CD1c-positive myeloid dendritic cell (primary cell): Measurements from ENCODE around the gene DCST2.
"Not testable (repeated sequence)": the region's sequence is repeated elsewhere in the genome, so short reads cannot be mapped to it uniquely, and the experiment has no call there.

Source experiments
- DNase-seq: peaks from one replicate; pipeline ENCODE4 v3.0.0-alpha.2; 2016; ENCODE audit errors: extremely low spot score

Gene DCST2

DNA sequence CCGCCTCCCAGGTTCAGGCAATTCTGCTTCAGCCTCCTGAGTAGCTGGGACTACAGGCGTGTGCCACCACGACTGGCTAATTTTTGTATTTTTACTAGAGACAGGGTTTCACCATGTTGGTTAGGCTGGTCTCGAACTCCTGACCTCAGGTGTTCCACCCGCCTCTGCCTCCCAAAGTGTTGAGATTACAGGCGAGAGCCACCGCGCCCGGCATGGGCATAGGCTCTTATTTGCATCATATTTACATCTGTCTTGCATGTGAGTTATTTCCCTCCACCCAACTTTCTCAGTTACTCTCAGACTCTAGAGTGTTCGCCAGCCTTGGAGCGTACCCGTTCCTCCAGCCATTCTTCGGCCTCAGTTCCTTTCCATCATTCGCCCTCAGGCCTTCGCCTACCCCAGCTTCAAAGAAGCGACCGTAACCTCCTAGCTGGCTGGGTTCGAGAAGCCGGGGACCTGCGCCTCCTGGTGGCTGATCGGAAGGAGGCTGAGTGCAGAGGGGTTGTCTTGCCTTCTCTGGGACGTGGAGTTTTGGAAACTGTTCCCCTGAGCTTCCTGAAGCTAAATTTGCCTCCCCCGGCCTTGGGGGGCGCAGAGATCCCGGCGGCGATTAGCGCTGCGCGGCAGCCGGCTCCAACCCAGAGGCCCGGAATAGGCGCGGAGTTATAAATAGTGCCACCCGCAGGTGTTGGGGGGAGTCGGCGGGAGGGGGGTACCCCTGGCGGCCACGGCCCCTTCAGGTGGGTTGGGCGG is 34.6 kb downstream of the DCST2 start:
- peak; percentile 53 for DNase-seq

DNA sequence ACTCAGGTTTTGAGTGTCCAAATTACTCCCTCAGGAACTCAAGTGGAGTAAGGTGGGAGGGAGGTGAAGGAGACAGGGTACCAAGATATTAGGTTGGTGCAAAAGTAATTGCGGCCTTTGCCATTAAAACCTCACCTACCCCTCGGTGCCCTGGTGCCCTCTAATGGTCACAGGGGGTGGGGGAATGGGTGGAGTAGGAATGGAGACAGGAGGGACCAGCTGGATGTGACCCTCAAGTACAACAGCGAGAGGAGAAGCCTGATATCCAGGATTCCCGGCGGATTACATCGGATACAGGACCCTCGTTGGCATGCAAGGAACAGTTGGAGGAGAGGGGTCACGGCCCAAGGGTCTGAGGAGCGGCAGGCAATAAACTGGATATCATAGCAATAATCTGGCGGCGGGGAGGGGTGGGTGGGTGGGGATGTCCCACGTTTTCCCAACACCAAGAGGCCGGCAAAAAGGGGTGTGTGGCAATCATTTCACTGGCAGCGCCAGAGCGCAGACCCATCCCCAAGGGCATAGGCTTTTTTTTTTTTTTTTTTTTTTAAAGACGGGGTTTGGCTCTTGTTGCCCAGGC is 35.3 kb downstream of the DCST2 start:
- no peak for DNase-seq

DNA sequence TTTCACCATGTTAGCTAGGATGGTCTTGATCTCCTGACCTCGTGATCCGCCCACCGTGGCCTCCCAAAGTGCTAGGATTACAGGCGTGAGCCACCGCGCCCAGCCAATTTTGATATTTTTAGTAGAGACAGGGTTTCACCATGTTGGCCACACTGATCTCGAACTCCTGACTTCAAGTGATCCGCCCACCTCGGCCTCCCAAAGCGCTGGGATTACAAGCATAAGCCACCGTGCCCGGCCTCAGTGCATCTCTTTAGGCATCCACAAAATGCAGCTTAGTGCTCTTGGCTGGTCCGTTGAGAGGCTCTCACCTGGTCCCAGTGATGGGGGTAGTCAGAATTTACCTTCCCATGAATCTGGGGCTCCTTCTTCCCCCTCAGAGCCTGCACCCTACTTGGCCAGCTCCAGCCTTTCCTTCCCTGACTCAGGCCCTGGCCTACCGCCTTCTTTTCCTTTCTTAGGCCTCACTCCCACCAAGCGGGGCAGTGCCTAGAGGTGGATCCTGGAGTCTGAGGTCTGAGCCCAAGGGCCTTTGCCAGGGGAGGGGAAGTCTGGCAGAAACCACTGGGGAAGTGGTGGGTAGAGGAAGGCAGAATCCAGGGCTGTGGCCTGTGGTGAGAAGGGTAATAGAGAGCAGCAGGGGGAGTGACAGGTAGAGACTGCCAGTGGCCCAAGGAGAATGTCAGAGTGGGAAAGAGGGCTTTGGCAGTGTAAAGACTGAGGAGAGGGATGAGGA is 36.4 kb downstream of the DCST2 start:
- peak; percentile 74 for DNase-seq

DNA sequence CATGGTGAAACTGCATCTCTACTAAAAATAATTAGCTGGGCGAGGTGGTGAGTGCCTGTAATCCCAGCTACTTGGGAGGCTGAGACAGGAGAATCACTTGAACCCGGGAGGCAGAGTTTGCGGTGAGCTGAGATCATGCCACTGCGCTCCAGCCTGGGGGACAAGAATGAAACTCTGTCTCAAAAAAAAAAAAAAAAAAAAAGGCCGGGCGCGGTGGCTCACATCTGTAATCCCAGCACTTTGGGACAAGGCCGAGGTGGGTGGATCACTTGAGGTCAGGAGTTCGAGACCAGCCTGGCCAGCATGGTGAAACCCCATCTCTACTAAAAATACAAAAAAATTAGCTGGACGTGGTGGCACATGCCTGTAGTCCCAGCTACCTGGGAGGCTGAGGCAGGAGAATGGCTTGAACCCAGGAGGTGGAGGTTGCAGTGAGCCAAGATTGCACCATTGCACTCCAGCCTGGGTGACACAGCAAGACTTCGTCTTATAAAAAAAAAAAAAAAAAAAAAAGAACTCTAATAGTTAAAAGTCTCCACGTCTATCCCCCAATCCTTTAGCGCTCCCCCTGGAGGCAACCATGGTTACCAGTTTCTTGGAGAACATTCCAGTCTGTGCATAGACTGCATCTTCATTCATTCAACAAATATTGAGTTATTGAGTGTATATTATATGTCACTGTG is 38.1 kb downstream of the DCST2 start:
- DNase-seq: not testable (repeated sequence)

DNA sequence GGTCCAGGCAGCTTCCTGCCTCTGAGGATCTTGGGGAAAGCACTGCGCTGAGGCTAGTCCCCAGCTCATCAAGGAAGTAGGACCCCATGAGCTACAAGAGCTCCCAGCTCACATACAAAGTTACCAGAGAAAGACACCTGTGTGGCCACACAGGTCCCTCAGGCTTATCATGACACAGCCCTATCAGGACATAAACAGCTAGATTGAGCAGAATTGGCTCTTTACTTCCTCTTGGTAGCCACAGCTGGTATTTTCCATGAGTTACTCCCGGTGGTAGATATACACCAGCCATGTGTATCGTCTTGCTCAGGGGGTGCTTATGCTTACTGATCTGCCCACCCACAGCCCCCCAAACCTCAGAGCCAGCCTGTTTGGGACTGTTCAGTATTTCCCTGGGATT is 39.0 kb downstream of the DCST2 start:
- no peak for DNase-seq

DNA sequence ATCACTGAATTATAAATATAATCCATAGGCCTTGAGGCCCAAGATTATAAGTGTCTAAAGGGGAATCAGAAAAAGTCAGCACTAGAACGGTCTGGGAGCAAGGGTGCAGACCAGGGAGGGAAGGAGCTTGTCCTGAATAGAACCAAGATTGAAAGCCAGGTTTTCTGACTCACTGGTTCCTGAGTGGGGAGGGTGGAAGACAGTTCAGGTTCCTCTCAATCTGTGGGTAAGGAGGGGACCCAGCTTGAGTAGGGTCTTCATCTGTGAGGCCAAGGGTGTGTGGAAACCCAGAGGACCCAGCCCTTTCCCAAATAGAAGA is 39.4 kb downstream of the DCST2 start:
- no peak for DNase-seq

DNA sequence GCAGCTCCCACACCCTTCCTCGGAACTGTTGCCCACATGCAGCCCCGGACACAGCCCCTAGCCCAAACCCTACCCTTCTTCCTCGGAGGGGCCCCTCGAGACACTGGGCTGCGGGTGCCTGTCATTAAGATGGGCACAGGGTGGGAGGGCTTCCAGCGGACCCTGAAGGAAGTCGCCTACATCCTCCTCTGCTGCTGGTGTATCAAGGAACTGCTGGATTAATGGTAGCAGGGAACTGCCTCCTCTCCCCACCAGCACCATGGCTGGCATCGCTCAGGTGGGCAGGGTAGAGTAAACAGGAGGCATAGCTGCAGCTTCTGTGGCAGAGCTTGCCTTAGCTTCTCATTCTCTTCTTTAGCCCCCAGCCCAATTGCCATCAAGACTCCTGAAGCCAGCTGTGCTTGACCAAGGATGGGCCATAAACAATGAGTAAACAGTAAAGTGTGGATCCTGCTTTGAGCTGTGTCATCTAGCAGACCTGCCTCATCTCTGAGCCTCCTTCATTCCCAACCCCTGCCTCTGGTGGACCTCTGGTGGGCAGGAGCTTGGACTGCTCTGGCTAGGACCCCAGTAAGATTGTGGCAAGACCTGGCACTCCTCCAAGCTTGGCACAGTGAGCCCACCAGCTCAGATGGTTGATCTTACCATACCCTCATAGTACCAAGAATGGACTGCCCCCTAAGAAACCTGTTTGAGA is 39.9 kb downstream of the DCST2 start, which contains the start of gene LENEP:
TSS of gene LENEP (plus strand) at position 15 of the 697 bp plus-strand sequence. CDS start at position 37, 22 bp downstream.
- DNase-seq: no peak

DNA sequence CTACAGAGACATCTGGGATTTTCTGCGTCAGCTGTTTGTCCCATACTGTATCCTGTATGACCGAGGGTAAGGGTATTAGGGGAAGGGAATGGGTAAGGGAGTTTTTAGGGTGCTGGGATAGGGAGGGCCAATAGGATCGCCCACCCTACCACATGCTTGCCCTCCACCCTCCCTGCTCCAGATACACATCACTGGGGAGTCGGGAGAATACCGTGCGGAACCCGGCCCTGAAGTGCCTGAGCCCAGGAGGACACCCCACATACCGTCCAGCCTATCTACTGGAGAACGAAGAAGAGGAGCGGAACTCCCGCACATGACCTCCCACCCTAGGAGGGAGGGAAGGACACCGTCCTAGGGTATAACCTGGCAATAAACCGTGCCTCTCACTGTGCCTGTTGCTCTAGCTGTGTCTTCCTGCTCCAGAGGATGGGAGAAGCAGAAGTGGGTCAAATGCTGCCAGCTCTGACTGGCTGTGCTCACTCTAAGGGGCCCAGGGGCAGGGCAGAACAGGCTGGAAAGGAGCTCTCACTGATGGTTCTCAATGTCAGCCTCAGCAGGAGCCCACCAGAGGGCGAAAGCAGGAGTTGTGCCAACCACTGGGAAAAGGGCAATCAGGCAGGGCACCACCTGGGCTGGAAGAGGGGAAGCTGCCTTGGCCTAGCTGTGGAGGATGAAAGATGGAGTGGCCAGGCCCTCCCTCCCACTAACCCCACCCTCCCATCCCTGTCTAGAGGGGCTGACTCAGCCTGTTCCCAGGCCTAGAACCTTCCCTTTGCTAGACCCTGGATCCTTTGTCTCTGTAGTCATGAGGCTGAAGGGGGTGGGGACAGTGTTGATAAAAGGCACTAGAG is 40.6 kb downstream of the DCST2 start:
- no peak for DNase-seq

DNA sequence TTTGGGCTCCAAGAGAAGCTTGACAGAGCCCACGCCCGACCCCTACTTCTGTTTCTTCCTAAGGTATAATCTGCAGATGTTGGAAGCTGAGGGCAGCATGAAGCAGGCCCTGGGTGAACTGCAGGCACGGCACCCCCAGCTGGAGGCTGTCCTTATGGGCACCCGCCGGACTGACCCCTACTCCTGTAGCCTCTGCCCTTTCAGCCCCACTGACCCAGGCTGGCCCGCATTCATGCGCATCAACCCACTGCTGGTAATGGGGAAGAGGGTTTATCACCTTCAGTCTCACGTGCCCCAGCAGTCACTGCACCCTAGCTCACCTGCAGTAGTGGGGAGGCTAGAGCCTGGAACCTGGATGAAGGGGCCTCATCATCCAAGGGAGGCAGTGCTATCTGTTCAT is 43.3 kb downstream of the DCST2 start:
- no peak for DNase-seq

DNA sequence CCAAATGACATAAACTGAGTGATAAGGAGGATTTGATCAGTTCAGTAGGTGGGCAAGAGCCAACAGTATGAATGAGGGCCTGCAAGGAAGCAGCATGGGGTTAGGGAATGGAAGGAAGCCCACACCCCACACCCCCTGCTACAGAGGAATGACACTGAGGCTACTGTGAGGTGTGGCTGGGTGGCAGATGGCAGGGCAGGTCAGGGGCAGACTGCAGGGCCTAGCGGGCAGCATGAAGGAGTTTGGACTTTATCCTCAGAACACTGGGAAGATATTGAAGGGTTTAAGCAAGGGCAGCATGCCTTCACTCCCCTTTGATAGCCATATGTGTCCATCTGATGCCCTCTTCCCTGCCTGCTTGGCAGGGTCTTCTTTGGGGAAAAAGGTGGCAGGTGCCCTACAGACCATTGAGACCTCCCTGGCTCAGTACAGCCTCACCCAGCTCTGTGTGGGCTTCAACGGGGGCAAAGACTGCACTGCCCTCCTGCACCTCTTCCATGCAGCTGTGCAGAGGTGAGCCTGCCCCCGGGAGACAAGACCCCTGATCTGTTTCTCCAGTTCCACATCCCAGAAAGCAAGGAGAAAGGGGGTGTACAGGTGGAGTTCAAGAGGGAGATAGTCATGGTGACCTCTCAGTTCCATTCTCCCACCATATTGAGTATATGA is 44.3 kb downstream of the DCST2 start:
- no peak for DNase-seq

DNA sequence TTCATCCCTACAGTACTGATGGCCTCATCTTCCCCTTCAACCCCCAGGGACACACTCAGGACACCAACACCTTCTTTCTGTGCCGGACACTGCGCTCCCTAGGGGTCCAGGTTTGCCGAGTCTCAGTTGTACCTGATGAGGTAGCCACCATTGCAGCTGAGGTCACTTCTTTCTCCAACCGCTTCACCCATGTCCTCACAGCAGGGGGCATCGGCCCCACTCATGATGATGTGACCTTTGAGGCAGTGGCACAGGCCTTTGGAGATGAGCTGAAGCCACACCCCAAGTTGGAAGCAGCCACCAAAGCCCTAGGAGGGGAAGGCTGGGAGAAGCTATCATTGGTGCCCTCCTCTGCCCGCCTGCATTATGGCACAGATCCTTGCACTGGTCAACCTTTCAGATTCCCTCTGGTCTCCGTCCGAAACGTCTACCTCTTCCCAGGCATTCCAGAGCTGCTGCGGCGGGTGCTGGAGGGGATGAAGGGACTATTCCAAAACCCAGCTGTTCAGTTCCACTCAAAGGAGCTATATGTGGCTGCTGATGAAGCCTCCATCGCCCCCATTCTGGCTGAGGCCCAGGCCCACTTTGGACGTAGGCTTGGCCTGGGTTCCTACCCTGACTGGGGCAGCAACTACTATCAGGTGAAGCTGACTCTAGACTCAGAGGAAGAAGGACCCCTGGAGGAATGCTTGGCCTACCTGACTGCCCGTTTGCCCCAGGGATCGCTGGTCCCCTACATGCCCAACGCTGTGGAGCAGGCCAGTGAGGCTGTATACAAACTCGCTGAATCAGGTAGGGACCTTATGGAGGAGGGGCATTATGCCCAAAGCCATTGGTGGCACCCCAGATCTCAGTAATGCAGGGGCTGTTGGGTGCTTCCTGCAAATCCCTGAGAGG is 45.3 kb downstream of the DCST2 start:
- DNase-seq: no peak

DNA sequence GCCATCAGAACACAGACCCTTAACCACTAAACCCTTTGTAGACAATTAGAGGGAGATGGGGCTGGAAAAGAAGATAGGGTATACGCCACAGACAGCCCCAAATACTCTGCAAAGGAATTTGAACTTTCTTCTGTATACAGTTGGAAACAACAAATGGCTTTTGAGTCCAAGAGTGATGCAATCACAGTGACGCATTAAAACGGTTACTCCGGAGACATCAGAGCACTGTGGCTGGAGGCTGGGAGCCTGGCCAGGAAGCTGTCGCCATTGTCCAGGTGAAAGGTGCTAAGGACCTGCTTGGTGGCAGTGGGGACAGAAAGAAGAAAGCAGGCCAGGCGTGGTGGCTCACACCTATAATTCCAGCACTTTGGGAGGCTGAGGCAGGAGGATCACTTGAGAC is 46.3 kb downstream of the DCST2 start:
- DNase-seq: no peak

DNA sequence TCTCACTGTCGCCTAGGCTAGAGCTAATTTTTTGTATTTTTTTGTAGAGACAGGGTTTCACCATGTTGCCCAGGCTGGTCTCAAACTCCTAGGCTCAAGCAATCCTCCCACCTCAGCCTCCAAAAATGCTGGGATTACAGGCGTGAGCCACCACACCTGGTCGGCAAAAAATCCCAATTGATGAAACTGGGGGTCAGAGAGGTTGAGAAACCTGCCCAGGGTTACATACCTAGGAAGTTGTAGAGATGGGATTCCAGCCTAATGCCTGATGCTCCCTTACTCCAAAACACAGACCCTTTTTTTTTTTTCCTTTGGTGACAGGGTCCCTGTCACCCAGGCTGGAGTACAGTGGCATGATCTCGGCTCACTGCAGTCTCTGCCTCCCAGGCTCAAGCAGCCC is 46.8 kb downstream of the DCST2 start:
- DNase-seq: not testable (repeated sequence)

DNA sequence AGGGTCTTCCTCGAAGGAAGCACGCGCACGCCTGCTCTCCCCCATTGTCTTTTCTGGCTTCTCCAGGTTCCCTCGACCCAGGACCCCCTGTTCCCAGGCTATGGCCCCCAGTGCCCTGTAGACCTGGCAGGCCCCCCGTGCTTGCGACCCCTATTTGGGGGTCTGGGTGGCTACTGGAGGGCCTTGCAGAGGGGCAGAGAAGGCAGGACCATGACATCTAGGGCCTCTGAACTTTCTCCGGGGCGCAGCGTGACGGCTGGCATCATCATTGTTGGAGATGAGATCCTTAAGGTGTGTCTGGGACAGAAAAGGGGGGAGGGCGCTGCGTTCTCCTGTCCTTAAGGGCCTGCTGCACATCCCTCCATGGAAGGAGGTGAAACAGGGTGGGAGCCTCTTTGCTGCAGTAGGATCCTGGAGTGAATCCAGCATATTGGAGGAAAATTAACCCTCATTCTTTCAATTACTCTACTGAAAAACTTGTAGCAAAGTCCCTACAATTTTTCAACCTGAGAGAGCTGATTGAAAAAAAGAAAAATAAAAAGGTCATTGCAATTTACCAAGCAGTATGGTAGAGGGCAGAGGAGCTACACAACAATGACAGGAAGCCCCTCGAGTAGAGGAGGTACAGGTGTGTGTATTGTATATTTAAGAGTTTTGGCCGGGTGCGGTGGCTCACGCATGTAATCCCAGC is 49.7 kb downstream of the DCST2 start:
- no peak for DNase-seq

DNA sequence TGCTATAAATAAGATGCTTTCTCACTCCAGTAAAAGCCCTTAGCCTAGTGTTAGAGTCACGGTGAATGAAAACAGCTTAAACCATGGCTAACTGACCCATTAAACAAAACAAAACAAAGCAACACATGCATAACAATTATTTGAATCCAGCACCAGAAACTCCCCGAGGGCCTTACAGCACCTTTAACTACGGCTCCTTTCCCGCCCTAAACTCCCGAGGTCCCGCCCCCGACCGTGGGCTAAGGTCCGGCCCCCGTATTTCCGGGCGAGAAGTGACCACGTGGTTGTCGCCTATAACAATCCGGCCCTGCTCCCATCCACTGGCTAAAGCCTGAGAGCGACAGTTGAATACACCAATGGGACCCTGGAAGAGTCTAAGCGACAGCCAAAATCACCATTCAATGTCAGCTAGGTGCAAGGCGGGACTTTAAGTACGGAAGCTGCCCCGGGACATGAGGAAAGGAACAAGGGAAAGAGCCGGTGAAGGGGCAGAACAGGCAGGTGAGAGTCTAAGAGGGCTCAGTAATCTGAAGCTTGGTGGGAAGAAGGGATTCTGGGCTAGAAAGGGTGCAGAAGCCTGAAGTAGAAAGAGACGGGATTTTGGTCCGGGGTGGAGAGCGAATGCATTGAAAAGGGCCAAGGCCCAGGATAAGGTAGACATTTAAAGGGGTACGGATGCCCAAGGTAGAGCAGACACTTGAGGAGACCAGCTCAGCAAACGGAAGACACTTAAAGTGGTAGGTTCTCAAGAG is 50.5 kb downstream of the DCST2 start, which contains the start of gene FLAD1:
TSS of gene FLAD1 (plus strand) at position 448 of the 752 bp plus-strand sequence. CDS start 351 bp downstream, outside the sequence.
- DNase-seq: peak; percentile 99

DNA sequence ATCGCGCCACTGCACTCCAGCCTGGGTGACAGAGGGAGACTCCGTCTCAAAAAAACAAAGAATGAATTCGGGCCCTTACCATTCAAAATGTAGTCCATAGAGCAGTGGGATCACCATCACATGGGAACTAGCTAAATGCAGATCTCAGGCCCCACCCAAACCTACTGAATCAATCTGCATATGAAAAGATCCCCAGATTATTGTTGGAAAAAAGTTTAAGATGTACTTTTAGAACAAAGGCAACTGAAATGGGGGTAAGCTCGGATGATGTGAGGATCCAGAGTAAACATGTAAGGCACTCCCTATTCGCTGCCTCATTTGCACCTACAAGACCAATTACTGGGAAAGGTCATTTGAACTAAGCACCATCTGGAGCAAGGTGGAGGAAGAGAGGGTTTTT is 51.2 kb downstream of the DCST2 start:
- DNase-seq: no peak

DNA sequence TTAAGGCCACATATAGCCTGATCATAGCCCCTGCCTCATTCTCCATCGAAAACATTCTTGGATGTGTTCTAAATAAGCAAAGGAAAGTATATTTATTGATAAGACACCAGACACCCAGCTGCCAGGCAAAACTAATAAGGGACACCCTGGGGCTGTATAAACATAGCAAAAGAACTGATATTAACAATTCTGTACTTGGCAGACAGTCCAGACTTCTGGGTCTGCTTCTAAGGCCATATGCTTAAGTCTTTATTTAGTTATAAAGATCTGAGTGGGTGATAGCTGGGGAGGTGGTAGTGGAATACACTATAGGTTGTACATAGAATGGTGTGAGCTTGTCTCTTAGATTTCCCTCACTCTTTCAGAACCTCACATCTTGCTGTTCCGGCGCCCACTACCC is 55.2 kb downstream of the DCST2 start:
- DNase-seq: no peak

DNA sequence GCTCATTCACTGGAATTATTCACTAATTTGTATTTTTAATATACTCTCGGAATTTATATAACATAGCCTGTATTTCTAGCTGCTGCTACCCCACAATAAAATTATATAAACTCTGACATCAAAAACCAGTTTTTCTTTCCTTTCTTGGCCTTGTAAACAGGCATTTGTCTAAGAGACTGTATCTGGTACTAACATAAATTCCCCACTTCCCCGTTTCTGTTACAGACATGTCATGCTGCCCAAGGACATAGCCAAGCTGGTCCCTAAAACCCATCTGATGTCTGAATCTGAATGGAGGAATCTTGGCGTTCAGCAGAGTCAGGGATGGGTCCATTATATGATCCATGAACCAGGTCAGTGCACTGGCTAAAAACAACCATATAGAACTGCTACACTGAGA is 55.8 kb downstream of the DCST2 start:
- DNase-seq: not testable (repeated sequence)
